ENCODE results near the gene OLA1. TPM values are rescaled to one million over a fixed set of nuclear protein-coding genes. Genes with fewer than 3 reads are reported as not detected.

Gene OLA1
- polyA plus RNA-seq, 2 of the 4 experiments (the other 2 are of a cell fraction), result 127 to 226 TPM

GRCh38 chr2:174209325-174209724 lies 39.0 kb downstream of the OLA1 start:
- POLR2A ChIA-PET, result no interaction called here
- no peak overlapping the region for H3K4me3 ChIP-seq
- no peak overlapping the region for H3K4me2 ChIP-seq
- no peaks in the 10 kb centered on the region for H3K4me1 ChIP-seq
- CTCF ChIA-PET, result interaction anchor here (1.3 to 1.7 kb wide), 2 partner anchors 11 to 128 kb away, joined by 4 to 8 read pairs; no protein-coding TSS in a partner anchor
- H3K9me3 ChIP-seq, result no peaks in the 10 kb centered on the region
- TF ChIP-seq NR3C1 (IDR thresholded peaks at IDR 0.05) (no peak), HOXB5 (CRISPR knock-in tag; IDR thresholded peaks at IDR 0.05) (no peak), BHLHE40 (IDR thresholded peaks at IDR 0.05; ENCODE audit: low read depth, low read length) (no peak), FOSB (CRISPR knock-in tag; IDR thresholded peaks at IDR 0.05) (no peak), MAX (IDR thresholded peaks at IDR 0.05) (no peak), HES2 (IDR thresholded peaks at IDR 0.05) (no peak), GATA3 (IDR thresholded peaks at IDR 0.05; ENCODE audit: borderline replicate concordance) (no peak)
- TF ChIP-seq, protein P1, sequence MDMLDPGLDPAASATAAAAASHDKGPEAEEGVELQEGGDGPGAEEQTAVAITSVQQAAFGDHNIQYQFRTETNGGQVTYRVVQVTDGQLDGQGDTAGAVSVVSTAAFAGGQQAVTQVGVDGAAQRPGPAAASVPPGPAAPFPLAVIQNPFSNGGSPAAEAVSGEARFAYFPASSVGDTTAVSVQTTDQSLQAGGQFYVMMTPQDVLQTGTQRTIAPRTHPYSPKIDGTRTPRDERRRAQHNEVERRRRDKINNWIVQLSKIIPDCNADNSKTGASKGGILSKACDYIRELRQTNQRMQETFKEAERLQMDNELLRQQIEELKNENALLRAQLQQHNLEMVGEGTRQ (IDR thresholded peaks at IDR 0.05), result no peak
- no peak overlapping the region for H3K27ac ChIP-seq
- FAIRE-seq (no peak), ATAC-seq (no peak), DNase-seq (ENCODE audit: low read depth in 1 of 2, low spot score in 1 of 2) (no peak)
- WGBS (ENCODE audit: missing lambda C conversion rate), result 83% methylated on average over 2 of the region's 2 CpGs

- 80% methylated on average over 4 of the region's 4 CpGs for WGBS (ENCODE audit: missing lambda C conversion rate)
- ChIA-PET POLR2A (no interaction called here), CTCF (interaction anchor here (1.1 to 1.7 kb wide), 2 partner anchors 10 to 133 kb away, joined by 3 to 8 read pairs; no protein-coding TSS in a partner anchor)
- no peak overlapping the region for H3K4me3 ChIP-seq
- no peak overlapping the region for H3K4me2 ChIP-seq
- TF ChIP-seq RAD21 (conservative IDR thresholded peaks at IDR 0.05 in 1 of 2, IDR thresholded peaks at IDR 0.05 in 1 of 2), result no peak
- peak; percentile 14 for TF ChIP-seq MAFK (IDR thresholded peaks at IDR 0.05; ENCODE audit: partially characterized antibody)
- TF ChIP-seq POLR2AphosphoS2 (conservative IDR thresholded peaks at IDR 0.05; ENCODE audit: low read length), result no peak
- TF ChIP-seq CHD2 (IDR thresholded peaks at IDR 0.05; ENCODE audit: low read length, partially characterized antibody), result no peak
- no peak for TF ChIP-seq EP300 (IDR thresholded peaks at IDR 0.05)
- no peaks in the 10 kb centered on the region for H3K4me1 ChIP-seq
- ATAC-seq (no peak), DNase-seq (ENCODE audit: low read depth in 1 of 2, low spot score in 1 of 2) (no peak), FAIRE-seq (no peak)
- H3K27ac ChIP-seq, result no peak overlapping the region
- no peaks in the 10 kb centered on the region for H3K9me3 ChIP-seq
These were observed 40.3 kb downstream of the OLA1 start for GRCh38 chr2:174208026-174208425.

GRCh38 chr2:174205562-174205961 lies 42.8 kb downstream of the OLA1 start:
- no peak overlapping the region for H3K27ac ChIP-seq
- DNase-seq (ENCODE audit: low read depth in 1 of 2, low spot score in 1 of 2) (no peak), FAIRE-seq (no peak), ATAC-seq (no peak)
- H3K4me1 ChIP-seq, result no peaks in the 10 kb centered on the region
- H3K4me2 ChIP-seq, result no peak overlapping the region
- no peak overlapping the region for H3K4me3 ChIP-seq
- H3K9me3 ChIP-seq, result no peaks in the 10 kb centered on the region
- 93% methylated on average over 2 of the region's 2 CpGs for WGBS (ENCODE audit: missing lambda C conversion rate)
- ChIA-PET POLR2A (no interaction called here), CTCF (interaction anchor here (1.0 kb wide), 1 partner anchor 42 kb away, joined by 4 read pairs; no protein-coding TSS in a partner anchor)
- TF ChIP-seq ESRRA (IDR thresholded peaks at IDR 0.05; ENCODE audit: borderline replicate concordance, low read length), result no peak
- TF ChIP-seq RAD21 (conservative IDR thresholded peaks at IDR 0.05 in 1 of 2, IDR thresholded peaks at IDR 0.05 in 1 of 2), result no peak
- TF ChIP-seq BHLHE40 (IDR thresholded peaks at IDR 0.05; ENCODE audit: low read depth, low read length), result no peak
- no peak for TF ChIP-seq CHD4 (IDR thresholded peaks at IDR 0.05; ENCODE audit: borderline replicate concordance)
- no peak for TF ChIP-seq CBX2 (IDR thresholded peaks at IDR 0.05; ENCODE audit: borderline replicate concordance, low read depth)
- no peak for TF ChIP-seq CBX8 (IDR thresholded peaks at IDR 0.05)
- no peak for TF ChIP-seq MAX (IDR thresholded peaks at IDR 0.05)
- no peak for TF ChIP-seq POLR2AphosphoS2 (conservative IDR thresholded peaks at IDR 0.05; ENCODE audit: low read length)
- TF ChIP-seq TP53 (CRISPR knock-in tag; IDR thresholded peaks at IDR 0.05), result no peak
- TF ChIP-seq HES2 (IDR thresholded peaks at IDR 0.05), result no peak
- TF ChIP-seq EHF (CRISPR knock-in tag; IDR thresholded peaks at IDR 0.05), result no peak
- no peak for TF ChIP-seq PHF8 (IDR thresholded peaks at IDR 0.05; ENCODE audit: borderline replicate concordance, low read depth)
- no peak for TF ChIP-seq KDM5A (IDR thresholded peaks at IDR 0.05)
- no peak for TF ChIP-seq NPAS2 (CRISPR knock-in tag; IDR thresholded peaks at IDR 0.05; ENCODE audit: borderline replicate concordance)
- no peak for TF ChIP-seq FOSL2 (IDR thresholded peaks at IDR 0.05)
- no peak for TF ChIP-seq FOSL2 (CRISPR knock-in tag; IDR thresholded peaks at IDR 0.05)
- no peak for TF ChIP-seq HMGXB4 (CRISPR knock-in tag; IDR thresholded peaks at IDR 0.05; ENCODE audit: borderline replicate concordance)
- TF ChIP-seq SMC3 (IDR thresholded peaks at IDR 0.05), result no peak
- no peak for TF ChIP-seq EHMT2 (IDR thresholded peaks at IDR 0.05; ENCODE audit: low read depth)
- no peak for TF ChIP-seq ATOH8 (CRISPR knock-in tag; IDR thresholded peaks at IDR 0.05; ENCODE audit: low read depth)

All from A549 (cell line).